ENCODE measurements around the gene KLHL28.

GRCh38 chr14:44961151-44961553 lies 595 bp downstream of the KLHL28 start:
- no peak for TF ChIP-seq POLR2A (IDR thresholded peaks at IDR 0.05)
- no peak for TF ChIP-seq CTCF (IDR thresholded peaks at IDR 0.05)

Data from right lobe of liver (tissue), 4 donors.